NCI-H1436 (cell line): ENCODE results near the gene USPL1.
"Not testable (repeated sequence)": the region's sequence is repeated elsewhere in the genome, so short reads cannot be mapped to it uniquely, and the experiment has no call there.

ENCODE experiments used
- DNase-seq: peaks from one replicate; lab custom pipeline; 2025; lab: John Stamatoyannopoulos, UW

Gene USPL1

DNA sequence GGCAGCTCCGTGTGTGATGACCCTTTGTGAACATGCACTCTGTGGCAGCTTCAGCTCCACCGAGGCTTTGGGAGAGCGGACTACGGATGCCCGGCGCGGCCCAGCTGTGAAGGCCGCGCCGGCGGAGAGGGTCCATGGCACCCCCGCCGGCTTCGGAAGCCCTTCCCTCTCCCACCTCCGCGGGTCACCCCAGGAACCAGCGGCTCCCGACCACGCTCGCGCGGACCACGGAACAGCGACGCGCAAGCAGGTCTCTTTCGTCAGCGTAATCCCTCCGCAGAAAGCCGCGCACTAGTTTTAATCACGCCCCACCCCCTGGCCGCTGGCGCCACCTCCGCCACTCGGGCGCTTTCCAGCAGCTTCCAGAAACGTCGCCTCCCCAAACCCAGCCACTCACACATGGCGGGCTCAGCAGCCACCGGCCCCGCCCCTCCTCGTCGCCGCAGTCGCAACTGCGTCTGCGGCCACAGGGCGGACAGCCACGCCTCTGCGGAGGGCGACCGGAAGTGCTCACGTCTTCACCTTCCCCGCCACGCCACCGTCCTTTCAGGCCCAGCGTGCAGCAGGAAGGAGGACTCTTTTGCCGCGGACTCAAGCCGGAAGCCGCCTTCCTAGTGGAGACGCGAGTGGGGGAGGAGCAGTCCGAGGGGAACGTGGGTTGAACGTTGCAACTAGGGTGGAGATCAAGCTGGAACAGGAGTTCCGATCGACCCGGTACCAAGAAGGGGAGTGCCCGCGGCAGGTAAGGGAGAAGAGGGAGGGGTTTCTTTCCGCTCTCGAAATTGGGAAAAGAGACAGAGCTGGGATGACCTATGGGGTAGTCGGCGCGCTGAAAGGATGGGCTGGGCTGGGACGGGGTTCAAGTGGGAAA is at the start of gene USPL1:
Gene USPL1, plus strand, starts transcription at position 606 of the 871 bp plus-strand sequence. CDS start 3,221 bp downstream, outside the sequence.
- DNase-seq, result peak; percentile 87

DNA sequence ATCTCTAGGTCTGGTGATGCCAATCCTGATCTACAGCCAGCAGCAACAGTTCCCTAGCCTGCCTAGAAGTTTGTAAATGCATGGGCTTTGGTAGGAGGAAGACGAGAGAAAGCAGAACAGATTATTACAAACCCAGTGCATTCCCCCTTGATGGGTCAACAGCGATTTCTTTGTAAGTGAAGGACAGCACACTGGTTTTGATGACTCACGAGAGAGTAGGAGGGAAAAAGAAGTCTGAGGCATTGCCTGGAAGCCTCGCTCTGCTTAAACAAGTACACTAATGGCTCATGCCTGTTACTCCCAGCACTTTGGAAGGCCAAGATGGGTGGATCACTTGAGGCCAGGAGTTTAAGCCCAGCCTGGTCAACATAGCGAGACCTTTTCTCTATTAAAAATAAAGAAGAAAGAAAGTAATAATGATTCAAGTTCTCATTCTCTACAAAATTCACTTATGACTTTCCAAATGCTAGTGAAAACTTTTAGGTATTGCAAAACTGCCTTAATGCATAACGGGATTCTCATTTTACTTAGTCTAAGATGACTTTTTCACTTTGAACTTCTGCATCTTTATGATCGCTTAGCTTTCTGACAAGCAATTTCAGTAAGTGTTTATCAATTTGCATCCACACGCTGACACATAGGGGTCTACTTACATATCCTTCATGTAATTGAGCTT is 47.7 kb upstream of the USPL1 start:
- no peak for DNase-seq

DNA sequence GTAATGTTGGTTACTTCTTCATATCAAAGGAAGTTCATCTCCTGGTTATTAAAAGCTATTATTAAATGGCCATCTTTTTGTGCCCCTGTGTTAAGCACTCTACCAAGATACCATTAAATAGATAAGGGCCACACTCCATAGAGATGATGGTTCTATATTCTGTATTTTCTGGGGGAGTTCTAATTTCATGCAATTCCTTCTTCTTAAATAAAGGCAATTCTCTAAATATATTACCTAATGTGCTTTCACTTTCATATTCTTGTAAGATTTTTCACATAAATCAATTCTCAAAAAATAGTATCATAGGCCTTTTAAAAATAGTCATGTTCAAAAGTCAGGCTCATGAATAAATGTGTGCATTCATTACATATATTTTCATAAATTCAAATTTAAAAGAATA is 47.0 kb upstream of the USPL1 start:
- DNase-seq, result no peak

DNA sequence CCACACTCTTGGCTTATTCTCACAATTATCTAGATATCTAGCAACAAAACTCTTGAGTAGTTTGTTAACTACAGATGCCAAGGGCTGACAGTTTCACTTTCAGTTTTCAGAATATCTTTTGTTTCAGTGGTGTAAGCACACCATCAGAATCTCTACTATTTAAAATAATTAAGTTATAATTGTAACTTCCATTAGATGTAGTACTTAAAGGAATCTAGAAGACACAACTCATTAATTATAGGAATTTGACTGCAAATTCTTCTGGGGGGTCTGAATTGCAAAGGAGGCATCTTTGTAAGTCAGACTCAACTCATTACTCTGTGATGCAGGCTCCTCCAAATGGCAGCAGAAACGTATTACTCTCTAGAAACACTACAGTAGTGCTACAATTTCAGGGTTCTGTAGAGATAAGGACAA is 44.9 kb upstream of the USPL1 start:
- no peak for DNase-seq

DNA sequence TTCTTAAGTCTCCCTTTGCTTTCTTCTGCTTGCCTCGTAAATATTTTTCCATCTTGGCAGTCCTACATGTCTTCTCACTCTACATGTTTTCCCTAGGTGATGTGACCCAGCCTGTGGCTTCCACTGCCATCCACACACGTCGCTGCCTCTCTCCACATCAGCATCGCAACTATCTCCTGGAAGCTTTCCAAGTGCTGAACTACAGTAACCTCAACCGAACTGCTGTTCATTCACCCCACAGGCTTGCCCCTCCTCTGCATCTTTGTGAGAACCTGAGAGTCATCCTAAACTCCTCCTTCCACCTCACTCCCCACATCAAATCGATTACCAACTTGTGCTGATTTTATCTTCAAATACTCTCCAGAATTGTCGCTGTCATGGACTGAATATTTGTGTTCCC is 41.2 kb upstream of the USPL1 start:
- no peak for DNase-seq

DNA sequence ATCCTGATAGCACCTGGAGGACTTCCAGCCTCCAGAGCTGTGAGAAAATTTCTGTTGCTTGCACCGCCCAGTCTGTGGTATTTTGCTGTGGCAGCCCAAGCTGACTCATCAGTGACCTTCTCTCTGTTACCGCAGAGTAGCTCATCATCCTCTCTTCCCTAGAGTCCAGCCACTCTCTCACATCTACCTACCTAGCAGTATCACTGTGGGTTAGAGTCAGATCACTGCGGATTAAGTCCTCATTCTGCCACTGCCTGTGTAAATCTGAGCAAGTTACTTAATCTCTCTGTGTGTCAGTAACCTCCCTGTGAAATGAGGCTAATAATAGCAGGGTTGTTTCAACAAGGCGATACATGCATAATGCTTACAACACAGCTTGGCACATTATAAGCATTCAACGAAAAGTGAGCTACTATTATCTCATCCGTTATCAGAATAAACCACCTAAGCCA is 40.3 kb upstream of the USPL1 start:
- DNase-seq, result no peak

DNA sequence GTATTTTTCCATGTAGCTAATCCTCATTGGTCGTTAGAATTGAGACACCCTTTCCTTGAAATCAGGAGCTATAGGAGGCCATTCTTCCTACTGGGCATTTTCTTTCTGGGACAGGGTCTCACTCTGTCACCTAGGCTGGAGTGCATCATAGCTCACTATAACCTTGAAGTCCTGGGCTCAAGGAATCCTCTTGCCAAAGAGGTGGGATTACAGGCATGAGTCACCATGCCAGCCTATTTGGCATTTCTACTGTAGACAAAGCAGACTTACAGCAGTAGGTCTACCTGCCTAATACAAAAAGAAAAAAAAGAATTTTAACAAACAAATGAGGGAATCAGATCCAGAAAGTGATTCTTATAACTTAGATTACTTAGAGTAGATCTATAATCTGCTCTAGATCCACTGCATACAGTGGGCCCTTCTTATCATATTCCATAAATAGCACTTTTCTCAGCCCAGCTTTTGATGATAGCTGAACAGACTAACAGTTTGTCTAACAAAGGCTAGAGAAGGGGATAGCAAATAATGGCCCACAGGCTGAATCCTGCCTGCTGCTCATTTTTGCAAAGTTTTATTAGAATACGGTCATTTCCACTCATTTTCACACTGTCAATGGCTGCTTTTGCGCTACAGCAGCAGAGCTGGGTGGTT is 36.7 kb upstream of the USPL1 start:
- no peak for DNase-seq

DNA sequence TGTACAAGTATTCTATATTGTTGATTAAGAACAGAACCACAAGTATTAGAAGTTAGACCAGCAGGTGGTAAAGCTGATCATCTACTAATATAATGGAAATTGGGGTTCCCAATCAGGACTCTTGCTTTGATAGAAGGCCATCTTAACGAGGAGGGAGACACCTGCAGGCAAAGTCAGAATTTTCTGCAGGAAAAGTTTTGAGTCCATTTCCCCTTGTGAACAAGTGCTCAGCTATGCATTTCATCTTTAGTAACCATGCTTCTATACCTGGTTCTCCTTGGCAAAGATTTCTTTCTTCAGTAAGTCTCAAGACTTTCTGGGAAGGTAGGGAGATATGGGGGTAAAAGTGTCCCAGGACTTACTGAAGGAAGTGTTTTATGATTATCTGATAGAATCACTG is 36.1 kb upstream of the USPL1 start:
- no peak for DNase-seq

DNA sequence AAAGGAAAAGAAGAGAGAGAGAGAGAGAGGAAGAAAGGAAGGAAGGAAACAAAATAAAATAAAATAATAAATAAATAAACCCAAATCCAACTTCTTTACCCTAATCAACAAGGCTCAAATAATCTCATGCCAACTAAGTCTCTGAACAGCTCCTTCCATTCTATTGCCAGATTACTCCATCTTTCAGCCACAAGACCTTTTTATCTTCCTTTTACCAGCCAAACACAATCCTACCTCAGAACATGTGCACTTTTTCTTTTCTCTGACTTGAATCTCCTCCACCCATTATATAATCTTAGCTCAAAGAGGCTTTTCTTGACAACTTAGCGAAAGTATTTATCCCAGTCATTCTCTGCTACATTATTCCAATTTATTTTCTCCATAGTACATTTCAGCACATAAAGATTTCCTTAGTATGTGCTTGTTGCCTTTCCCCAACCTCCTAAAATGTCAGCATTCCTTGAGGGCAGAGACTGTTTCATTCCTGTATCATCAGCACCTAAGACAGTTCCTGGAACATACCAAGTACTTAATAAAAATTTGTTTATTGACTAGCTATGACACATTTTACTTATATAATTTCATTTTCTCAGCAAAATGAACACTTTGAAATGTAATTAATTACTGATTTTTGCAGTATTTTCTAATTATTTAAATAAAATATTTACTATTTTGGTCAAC is 33.5 kb upstream of the USPL1 start:
- DNase-seq, result no peak

DNA sequence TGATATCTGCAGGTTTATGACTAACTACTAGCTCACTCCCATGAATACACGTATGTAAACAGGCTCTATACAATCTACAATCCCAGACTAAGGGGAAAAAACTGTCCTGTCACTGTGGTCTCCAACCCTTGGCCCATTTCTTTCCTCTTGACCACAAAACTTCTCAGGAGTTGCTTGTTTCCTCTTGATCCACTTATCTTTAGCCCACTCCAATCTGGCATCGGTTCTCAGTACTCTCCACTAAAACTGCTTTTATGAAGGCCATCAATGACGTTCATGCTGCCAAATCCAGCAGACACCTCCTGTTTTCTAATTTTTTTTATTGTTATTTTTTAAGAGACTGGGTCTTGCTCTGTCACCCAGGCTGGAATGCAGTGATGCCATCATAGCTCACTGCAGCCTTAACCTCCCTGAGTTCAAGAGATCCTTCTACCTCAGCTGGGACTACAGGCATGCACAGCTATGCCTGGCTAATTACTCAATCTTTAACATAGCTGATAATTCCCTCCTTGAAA is 31.9 kb upstream of the USPL1 start:
- no peak for DNase-seq

DNA sequence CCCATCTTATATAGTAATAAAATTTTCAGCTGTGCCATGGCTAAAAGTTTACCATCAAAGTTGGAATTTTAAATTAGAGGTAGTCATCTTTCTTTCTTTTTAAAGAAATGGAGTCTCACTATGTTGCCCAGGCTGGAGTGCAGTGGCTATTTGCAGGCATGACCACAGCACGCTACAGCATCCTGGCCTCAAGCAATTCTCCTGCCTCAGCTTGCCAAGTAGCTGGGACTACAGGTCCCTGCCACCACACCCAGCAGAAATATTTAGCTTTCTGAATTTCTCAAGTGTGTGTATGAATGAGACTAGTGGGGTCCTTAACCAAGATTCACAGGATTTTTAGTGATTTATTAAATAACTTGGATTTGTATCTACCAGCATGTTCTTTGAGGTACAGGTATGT is 30.5 kb upstream of the USPL1 start:
- DNase-seq, result no peak

DNA sequence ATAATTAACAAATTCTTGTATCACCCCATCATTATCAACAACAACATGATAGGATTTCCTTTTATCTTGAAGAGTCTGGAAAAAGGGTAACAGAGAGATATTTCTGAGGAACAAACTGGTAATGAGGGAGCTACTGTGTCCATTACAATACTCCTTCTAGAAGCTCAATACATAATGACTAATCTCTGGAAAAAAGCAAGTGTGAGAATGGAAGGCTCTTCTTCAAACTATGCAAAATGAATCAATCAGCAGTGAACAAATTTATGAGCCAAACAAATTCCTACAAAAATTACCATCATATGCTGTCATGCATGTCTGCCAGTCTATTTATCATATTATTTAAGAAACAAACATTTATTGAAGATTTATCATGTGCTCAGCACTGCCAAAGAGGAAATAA is 30.0 kb upstream of the USPL1 start:
- no peak for DNase-seq

DNA sequence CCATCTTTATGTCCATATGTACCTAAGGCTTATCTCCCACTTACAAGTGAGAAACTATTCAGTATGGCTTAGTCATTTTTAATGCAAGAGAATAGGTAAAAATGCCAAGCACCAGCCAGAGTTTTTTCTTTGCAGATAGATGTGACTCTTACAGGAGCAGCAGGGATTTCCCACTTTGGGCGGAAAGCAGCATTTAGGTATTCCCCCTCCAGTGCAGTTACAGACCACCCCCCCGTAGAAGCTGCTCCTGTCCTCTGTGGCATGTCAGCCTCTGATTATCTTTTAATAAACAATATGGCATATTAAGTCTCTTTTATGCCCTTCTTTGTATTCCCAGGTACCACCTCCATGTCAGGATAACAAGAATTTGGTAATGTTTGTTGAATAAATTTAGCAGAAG is 24.7 kb upstream of the USPL1 start:
- DNase-seq, result no peak

DNA sequence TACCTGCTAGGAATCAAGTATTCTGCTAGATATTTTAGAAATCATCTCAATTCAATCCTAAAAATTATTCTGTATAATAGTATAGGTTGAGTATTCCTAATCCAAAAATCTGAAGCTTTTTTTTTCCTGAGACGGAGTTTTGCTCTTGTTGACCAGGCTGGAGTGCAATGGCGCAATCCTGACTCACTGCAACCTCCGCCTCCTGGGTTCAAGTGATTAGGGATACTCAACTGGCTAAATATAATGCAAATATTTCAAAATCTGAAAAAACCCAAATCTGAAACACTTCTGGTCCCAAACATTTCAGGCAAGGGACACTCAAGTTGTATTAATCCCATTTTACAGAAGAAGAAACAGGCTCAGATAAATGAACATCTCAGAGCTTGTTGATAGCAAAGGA is 17.2 kb upstream of the USPL1 start:
- no peak for DNase-seq

DNA sequence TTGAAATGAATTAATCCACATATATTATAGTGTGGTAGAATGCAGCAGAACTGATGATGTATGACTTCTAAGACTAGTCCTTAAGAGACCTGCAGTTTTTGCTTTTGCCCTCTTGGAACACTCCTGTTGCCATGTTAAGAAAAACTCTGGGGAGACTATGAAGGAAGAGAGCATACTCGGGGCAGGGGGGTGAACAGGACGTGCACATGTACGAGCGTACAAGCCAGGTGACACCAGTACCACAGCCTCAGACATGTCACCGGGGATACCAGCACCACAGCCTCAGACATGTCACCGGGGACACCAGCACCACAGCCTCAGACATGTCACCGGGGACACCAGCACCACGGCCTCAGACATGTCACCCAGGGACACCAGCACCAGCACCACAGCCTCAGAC is 15.9 kb upstream of the USPL1 start:
- no peak for DNase-seq

DNA sequence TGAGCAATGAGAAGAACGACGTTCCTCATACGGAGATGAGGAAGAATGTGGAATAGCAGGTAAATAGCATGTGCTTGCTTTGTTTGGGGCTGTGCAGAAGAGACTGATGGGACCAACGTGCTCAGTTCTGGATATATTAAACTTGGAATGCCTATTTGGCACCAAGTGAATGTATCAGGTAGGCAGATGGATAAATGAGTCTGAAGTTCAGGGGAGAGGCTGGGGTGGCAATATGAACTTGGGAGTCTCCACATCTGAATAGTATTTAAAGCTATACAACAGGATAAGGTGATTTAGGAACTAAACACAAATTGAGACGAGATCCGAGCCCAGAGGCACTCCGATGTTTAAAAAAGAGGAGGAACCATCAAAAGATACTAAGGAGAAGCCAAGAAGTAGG is 12.7 kb upstream of the USPL1 start:
- no peak for DNase-seq

DNA sequence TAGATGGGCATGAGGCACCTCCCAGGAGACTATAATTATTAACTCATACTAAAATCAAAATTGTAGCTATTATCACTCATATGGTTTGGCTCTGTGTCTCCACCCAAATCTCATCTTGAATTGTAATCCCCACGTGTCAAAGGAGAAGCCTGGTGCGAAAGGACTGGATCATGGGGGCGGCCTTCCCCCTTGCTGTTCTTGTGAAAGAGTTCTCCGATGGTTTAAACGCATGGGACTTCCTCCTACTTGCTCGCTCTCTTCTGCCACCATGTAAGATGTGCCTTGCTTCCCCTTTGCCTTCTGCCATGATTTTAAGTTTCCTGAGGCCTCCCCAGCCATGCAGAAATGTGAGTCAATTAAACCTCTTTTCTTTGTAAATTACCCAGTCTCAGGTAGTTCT is 10.5 kb upstream of the USPL1 start:
- not testable (repeated sequence) for DNase-seq

DNA sequence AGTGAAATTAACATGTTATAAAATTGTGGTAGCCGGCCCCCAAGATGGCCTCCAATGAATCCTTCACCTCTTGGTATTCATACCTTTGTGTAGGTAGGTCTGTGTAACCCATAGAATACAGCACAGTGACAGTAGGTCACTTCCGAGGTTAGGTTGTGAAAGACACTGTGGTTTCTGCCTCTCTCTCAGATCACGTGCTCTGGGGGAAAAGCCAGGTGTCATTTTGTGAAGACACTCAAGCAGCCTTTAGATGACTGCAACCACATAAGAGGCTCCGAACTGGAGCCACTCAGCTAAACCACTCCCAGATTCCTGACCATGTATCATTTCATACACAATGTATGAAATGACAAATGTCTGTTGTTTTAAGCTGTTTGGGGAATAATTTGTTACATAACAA is 9.8 kb upstream of the USPL1 start:
- DNase-seq, result no peak

DNA sequence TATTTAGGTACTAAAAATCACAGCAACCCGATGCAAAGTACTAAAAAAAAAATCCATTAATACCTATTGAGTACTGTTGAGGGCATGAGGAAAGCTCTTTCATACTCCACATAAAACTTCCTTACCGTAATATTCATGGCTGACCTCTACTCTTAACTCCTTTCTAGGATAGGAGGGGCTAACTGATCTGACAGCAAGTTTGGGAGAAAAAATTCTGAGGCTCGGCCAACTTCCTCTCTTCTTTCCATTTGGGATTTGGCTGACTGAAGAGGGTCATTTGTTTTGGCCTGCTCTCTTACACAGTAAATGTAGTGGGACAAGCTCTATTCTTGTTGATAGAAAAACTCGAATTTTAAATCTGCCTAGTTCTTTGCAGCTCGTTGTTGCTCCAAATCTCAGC is 9.4 kb upstream of the USPL1 start:
- no peak for DNase-seq

DNA sequence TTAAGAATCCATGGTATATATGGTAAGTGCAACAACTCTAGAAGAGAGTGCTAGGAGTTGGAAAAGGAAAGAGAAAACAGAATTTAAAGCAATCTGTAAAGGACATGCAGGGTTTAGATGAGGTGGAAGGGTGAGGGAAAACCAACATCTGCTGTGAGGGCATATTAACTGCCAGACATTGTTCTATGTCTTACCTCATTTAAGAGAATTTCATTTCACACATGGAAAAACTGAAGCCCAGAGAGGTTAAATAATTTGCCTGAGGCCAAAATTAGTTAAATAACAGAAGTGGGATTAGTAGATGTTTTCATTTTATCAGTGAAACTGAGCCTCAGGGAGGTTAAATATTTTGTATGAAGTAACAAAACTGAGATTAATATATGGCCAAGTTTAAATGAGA is 7.4 kb upstream of the USPL1 start:
- DNase-seq, result no peak

DNA sequence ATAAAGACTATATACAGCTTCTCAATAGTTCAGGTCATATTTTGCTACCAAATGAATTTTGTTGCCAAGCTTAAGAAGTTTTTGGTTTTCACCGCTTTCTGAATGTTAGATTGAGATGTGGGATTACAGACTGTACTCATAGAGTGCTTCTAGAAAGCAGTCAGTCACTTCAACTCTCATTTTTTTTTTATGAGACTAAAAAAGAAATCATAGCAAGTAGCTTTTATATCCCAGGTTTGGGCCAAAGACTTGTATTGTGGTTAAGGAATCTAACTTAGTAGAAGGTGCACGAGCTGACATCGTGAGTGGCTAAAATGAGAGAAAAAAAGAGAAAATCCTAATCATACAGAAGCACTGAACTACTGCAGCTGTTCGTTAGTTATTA is 2.2 kb upstream of the USPL1 start:
- no peak for DNase-seq

DNA sequence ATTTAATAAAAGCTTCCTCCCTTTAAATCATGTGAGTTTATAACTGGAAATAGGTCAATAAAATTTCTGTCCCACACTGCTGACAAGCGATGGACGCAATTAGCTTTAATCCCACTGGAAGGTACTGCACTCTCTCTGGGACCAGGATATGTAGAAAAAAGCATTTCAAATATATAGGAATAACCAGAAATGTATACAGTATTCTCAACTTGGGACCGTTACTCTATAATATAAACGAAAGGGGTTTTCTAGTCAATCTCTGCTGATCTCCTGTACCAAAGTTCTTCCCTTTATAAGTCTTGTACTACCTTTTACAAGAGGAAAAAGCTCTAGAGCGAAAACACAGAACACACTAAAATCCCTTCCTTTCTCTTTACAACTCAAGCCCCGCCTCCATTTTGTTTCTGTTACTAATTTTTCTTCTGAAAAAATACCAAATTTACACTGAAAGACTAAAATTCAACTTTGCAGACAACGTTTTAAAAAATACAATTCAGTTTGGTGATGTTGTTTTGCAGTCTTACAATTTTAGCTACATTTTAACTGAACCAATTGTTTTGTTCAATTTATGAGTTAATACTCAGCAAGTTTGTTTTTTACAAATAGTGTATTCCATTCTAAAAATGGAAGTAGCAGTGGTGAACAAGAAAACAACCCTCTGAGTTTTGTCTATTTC is 1.7 kb upstream of the USPL1 start:
- no peak for DNase-seq
